GM18505 (cell line): Measurements from ENCODE around the gene GLB1L.

Source experiments
- ATAC-seq: cut with Tn5 transposase; IDR thresholded peaks from one replicate; pipeline ENCODE4 v1.9.1; 2021; ENCODE audit not compliant: unreplicated experiment
- POLR2A ChIP-seq: IDR thresholded peaks from 4 replicates; pipeline ENCODE4 v1.6.1; 2011; ENCODE audit warnings: borderline replicate concordance; ENCODE audit not compliant: insufficient read depth, insufficient read length; ENCODE audit errors: extremely low read depth

GLB1L gene

GRCh38 chr2:219286436-219287115 is 41.3 kb upstream of the GLB1L start:
- no peak for TF ChIP-seq POLR2A

GRCh38 chr2:219285894-219286425 is 40.7 kb upstream of the GLB1L start:
- ATAC-seq: no peak
- no peak for TF ChIP-seq POLR2A

More at GRCh38 chr2:219286436-219287115, 41.3 kb upstream of the GLB1L start:
- no peak for ATAC-seq

GRCh38 chr2:219285373-219285735 is 40.1 kb upstream of the GLB1L start:
- ATAC-seq: no peak
- no peak for TF ChIP-seq POLR2A

GRCh38 chr2:219284501-219285372 is 39.5 kb upstream of the GLB1L start:
- no peak for ATAC-seq
- no peak for TF ChIP-seq POLR2A

GRCh38 chr2:219282943-219283581 is 37.8 kb upstream of the GLB1L start:
- TF ChIP-seq POLR2A: no peak
- ATAC-seq: no peak

GRCh38 chr2:219282375-219282774 is 37.1 kb upstream of the GLB1L start:
- TF ChIP-seq POLR2A: no peak
- ATAC-seq: no peak

GRCh38 chr2:219281588-219281987 is 36.3 kb upstream of the GLB1L start:
- ATAC-seq: no peak
- TF ChIP-seq POLR2A: no peak

- ATAC-seq: no peak
- TF ChIP-seq POLR2A: no peak
These were observed 35.4 kb upstream of the GLB1L start for GRCh38 chr2:219280651-219281050.

GRCh38 chr2:219279916-219280516 is 34.8 kb upstream of the GLB1L start:
- no peak for TF ChIP-seq POLR2A
- ATAC-seq: no peak

- TF ChIP-seq POLR2A: peak; percentile 85
- ATAC-seq: peak; percentile 85
These were observed 34.1 kb upstream of the GLB1L start, which contains the start of gene DNAJB2 for GRCh38 chr2:219279151-219279915. Gene DNAJB2, plus strand, starts transcription at chr2:219279366. Its CDS starts 468 bp downstream, at chr2:219279834.

- TF ChIP-seq POLR2A: no peak
- ATAC-seq: no peak
These were observed 33.5 kb upstream of the GLB1L start for GRCh38 chr2:219278655-219279150.

GRCh38 chr2:219277703-219278654 is 32.7 kb upstream of the GLB1L start:
- ATAC-seq: no peak
- TF ChIP-seq POLR2A: peak; percentile 49
